ENCODE results near the gene BCKDHB. TPM values are rescaled to one million over a fixed set of nuclear protein-coding genes. Genes with fewer than 3 reads are reported as not detected.

Gene BCKDHB
- total and polyA plus RNA-seq, 2 of the 4 experiments (the other 2 are of a cell fraction), result 11.2 to 11.8 TPM

DNA sequence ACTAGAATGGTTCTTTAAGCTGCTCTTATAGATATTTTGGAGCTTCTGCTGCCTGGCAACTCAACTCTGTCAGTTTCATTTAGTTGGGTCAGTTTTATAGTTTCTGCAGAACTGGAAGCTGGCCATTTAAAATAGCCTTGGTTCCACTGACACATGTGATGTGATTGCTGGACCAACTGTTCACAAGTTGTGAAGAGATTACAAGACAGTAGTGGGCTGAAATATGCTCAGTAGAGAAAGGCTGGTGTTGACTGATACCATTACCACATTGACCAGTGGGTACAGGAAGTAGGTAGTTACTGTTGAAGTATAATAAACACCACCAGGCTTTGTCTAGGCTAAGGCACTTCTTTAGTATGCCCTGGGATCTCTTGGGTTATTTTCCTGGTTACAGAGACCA is 39.0 kb downstream of the BCKDHB start:
- Histone ChIP-seq H3K9me1 (ENCODE audit: insufficient read depth, low read length) (0 out of 2 replicates have a peak, but pooled peaks cover 2% of the 10 kb centered on the region), H3K4me1 (ENCODE audit: control insufficient read depth, insufficient read depth, low read length) (peaks cover 3% of the 10 kb centered on the region), H4K20me1 (ENCODE audit: insufficient read depth, low read length) (no peaks in the 10 kb centered on the region), H3K56ac (ENCODE audit: extremely low read depth, insufficient read depth, low read length) (no peak overlapping the region), H3K9me3 (ENCODE audit: control insufficient read depth, insufficient read depth, low read length) (no peaks in the 10 kb centered on the region), H2BK15ac (ENCODE audit: low read depth, low read length) (no peak overlapping the region), H2AK9ac (replicated peaks; ENCODE audit: low read depth, low read length, poor library complexity) (no peak overlapping the region), H3K18ac (ENCODE audit: low read depth, low read length) (no peak overlapping the region), H3K27ac (ENCODE audit: insufficient read depth, low read length) (no peak overlapping the region), H3K4me3 (ENCODE audit: insufficient read depth, low read depth, low read length) (no peak overlapping the region), H2BK120ac (ENCODE audit: low read depth, low read length) (no peak overlapping the region), H3K36me3 (ENCODE audit: control insufficient read depth, insufficient read depth, low read length) (no peaks in the 10 kb centered on the region), H2BK20ac (ENCODE audit: low read depth, low read length) (no peak overlapping the region), H4K91ac (ENCODE audit: insufficient read depth, low read depth, low read length) (no peak overlapping the region), H2BK5ac (ENCODE audit: low read depth, low read length, poor library complexity, severe bottlenecking) (no peak overlapping the region), H3K4ac (ENCODE audit: low read depth, low read length) (no peak overlapping the region), H3K14ac (replicated peaks; ENCODE audit: low read depth, low read length) (no peak overlapping the region), H2AFZ (replicated peaks; ENCODE audit: low read length, poor library complexity) (no peak overlapping the region), H4K5ac (ENCODE audit: low read depth, low read length) (no peak overlapping the region), H2AK5ac (ENCODE audit: low read depth, low read length) (no peak overlapping the region), H3K9ac (ENCODE audit: low read depth, low read length) (no peak overlapping the region), H3K79me1 (ENCODE audit: low read depth in 1 of 2, low read length in 2 of 2) (peaks cover 0 to 3% of the 10 kb centered on the region in 2 experiments; a peak in 2 of 4 replicates), H3K27me3 (ENCODE audit: control insufficient read depth, insufficient read depth, low read length) (no peaks in the 10 kb centered on the region), H3K23ac (ENCODE audit: low read depth, low read length) (no peak overlapping the region), H3K4me2 (ENCODE audit: low read depth, low read length) (no peak overlapping the region), H4K8ac (ENCODE audit: low read depth in 2 of 2, low read length in 2 of 2) (no peak overlapping the region)
- no peak for ATAC-seq (ENCODE audit: low read depth)
- no peak for TF ChIP-seq FOS (IDR thresholded peaks at IDR 0.05; ENCODE audit: low read depth, low read length)
- TF ChIP-seq BHLHE40 (IDR thresholded peaks at IDR 0.05; ENCODE audit: low read depth, low read length), result no peak
- TF ChIP-seq RCOR1 (IDR thresholded peaks at IDR 0.05; ENCODE audit: insufficient replicate concordance, low read length), result no peak
- TF ChIP-seq CEBPB (IDR thresholded peaks at IDR 0.05; ENCODE audit: low read depth, low read length), result no peak
- no peak for TF ChIP-seq CHD1 (IDR thresholded peaks at IDR 0.05; ENCODE audit: low read depth, low read length)
- no peak for TF ChIP-seq MAZ (IDR thresholded peaks at IDR 0.05; ENCODE audit: borderline replicate concordance, low read depth, low read length)
- TF ChIP-seq NFE2L2 (IDR thresholded peaks at IDR 0.05; ENCODE audit: low read depth, low read length), result no peak
- TF ChIP-seq, protein P1, sequence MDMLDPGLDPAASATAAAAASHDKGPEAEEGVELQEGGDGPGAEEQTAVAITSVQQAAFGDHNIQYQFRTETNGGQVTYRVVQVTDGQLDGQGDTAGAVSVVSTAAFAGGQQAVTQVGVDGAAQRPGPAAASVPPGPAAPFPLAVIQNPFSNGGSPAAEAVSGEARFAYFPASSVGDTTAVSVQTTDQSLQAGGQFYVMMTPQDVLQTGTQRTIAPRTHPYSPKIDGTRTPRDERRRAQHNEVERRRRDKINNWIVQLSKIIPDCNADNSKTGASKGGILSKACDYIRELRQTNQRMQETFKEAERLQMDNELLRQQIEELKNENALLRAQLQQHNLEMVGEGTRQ (IDR thresholded peaks at IDR 0.05; ENCODE audit: low read depth, low read length), result no peak
- no peak for TF ChIP-seq RFX5 (IDR thresholded peaks at IDR 0.05; ENCODE audit: low read depth, low read length)
- TF ChIP-seq SMC3 (IDR thresholded peaks at IDR 0.05; ENCODE audit: low read depth, low read length), result no peak
- TF ChIP-seq, protein P2, sequence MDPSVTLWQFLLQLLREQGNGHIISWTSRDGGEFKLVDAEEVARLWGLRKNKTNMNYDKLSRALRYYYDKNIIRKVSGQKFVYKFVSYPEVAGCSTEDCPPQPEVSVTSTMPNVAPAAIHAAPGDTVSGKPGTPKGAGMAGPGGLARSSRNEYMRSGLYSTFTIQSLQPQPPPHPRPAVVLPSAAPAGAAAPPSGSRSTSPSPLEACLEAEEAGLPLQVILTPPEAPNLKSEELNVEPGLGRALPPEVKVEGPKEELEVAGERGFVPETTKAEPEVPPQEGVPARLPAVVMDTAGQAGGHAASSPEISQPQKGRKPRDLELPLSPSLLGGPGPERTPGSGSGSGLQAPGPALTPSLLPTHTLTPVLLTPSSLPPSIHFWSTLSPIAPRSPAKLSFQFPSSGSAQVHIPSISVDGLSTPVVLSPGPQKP (IDR thresholded peaks at IDR 0.05; ENCODE audit: borderline replicate concordance, low read depth, low read length), result no peak
- TF ChIP-seq POLR2A (IDR thresholded peaks at IDR 0.05; ENCODE audit: low read depth, low read length), result no peak
- in situ Hi-C loops (cut with MboI; ENCODE audit: low sequenced_read_pairs), result loop anchor here (25.0 kb wide), 1 partner anchor 1617 kb away; the partner anchor contains the start of gene TENT5A
- CTCF ChIA-PET, result no interaction called here
- dilution Hi-C loops (cut with HindIII; ENCODE audit: low sequenced_read_pairs, unreplicated experiment), result no loop called here
- POLR2A ChIA-PET (ENCODE audit: unreplicated experiment), result no interaction called here
- no TSS peak for BruUV-seq (replicated peaks)
- intact Hi-C loops (cut with micrococcal nuclease), result no loop called here
- DNase-seq, result no peak

Data from IMR-90 (cell line).